Activated naive CD8-positive, alpha-beta T cell treated with anti-CD3 and anti-CD28 coated beads, Interleukin-2, amount 10 ng/mL, durations not matched to agents 7 days and 5 days (primary cell): ENCODE measurements around the gene CD82. TPM values are rescaled to one million over a fixed set of nuclear protein-coding genes. Genes with fewer than 3 reads are reported as not detected.

Experiments
- ATAC-seq: fragments of 150-1000 bp; cut with Tn5 transposase; one replicate; pipeline ENCODE4 v1.10.0; 2021; ENCODE audit warnings: low read depth, moderate library complexity
- POLR2A ChIA-PET: fragments of 350-600 bp; sonication (Branson Sonifier 250); formaldehyde crosslinking; loops from one replicate; lab custom pipeline; 2021; ENCODE audit warnings: antibody characterized with exemption; lab: Charles Lee
- DNase-seq: peaks from one replicate; pipeline ENCODE4 v3.0.0; 2021
- H3K27ac Mint-ChIP-seq: one replicate; pipeline ENCODE4 v1.8.0; 2022; ENCODE audit warnings: mild to moderate bottlenecking, mixed read lengths
- H3K27me3 Mint-ChIP-seq: one replicate; pipeline ENCODE4 v1.8.0; 2022; ENCODE audit warnings: mild to moderate bottlenecking, moderate library complexity, mixed read lengths
- H3K36me3 Mint-ChIP-seq: one replicate; pipeline ENCODE4 v1.8.0; 2021; ENCODE audit warnings: mild to moderate bottlenecking, mixed read lengths
- H3K4me1 Mint-ChIP-seq: one replicate; pipeline ENCODE4 v1.8.0; 2021; ENCODE audit warnings: mixed read lengths
- H3K4me3 Mint-ChIP-seq: one replicate; pipeline ENCODE4 v1.8.0; 2022; ENCODE audit warnings: mild to moderate bottlenecking, moderate library complexity, mixed read lengths
- H3K9me3 Mint-ChIP-seq: one replicate; pipeline ENCODE4 v1.8.0; 2021; ENCODE audit warnings: mixed read lengths
- total RNA-seq, 2 experiments: library from RNA; stranded (reverse); gene quantifications; one replicate each; pipeline ENCODE4 v1.2.3, GENCODE V29; 2021

The CD82 gene
- total RNA-seq, 2 experiments from 2014 or later: 71.9 to 80.2 TPM

DNA sequence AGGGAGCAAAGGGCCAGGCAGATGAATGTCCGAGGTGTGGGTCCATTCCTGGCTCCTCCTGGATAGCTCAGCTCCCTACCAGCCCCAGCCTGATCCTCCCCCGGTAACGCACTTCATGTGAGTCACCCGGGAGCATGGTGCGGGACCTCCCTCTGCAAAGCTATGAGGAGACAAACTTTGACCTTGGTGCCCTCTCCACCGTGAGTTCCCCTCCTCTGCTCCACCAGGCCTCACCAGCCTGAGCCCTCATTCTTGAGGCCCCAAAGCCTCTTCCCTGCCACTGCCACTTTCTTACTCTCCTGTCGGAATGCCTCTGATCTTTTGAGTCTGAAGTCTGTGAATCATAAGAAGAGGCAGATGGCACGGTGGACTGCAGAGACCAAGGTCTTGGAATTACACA lies 37.4 kb upstream of the CD82 start:
- Mint-ChIP-seq H3K9me3 (no peaks in the 10 kb centered on the region), H3K36me3 (no peaks in the 10 kb centered on the region), H3K27ac (no peak overlapping the region), H3K27me3 (peaks cover 4% of the 10 kb centered on the region), H3K4me3 (no peak overlapping the region), H3K4me1 (peaks cover 26% of the 10 kb centered on the region)
- DNase-seq: no peak
- ATAC-seq: no peak
- POLR2A ChIA-PET: no interaction called here

DNA sequence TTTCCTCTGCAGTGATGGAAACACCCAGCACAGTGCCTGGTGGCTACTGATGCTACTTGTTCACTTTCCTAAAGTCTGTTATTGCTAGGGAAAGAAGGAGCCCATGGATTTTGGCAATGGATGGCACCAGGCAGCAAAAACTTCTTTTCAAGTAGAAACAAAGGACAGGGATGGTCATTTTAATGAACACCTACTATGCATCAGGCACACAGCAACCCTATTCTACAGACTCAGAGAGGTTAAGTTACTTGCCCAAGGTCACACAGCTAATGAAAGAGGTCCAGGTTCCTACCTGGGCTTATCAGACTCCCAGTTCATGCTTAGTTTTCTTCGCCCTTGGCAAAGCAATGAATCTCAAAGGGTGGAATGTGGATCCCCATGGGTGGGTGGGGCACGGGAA lies 36.9 kb upstream of the CD82 start:
- no peak overlapping the region for H3K4me3 Mint-ChIP-seq
- no peaks in the 10 kb centered on the region for H3K36me3 Mint-ChIP-seq
- POLR2A ChIA-PET: no interaction called here
- no peak for DNase-seq
- H3K4me1 Mint-ChIP-seq: peaks cover 24% of the 10 kb centered on the region
- H3K9me3 Mint-ChIP-seq: no peaks in the 10 kb centered on the region
- no peak for ATAC-seq
- no peak overlapping the region for H3K27ac Mint-ChIP-seq
- peaks cover 2% of the 10 kb centered on the region for H3K27me3 Mint-ChIP-seq

DNA sequence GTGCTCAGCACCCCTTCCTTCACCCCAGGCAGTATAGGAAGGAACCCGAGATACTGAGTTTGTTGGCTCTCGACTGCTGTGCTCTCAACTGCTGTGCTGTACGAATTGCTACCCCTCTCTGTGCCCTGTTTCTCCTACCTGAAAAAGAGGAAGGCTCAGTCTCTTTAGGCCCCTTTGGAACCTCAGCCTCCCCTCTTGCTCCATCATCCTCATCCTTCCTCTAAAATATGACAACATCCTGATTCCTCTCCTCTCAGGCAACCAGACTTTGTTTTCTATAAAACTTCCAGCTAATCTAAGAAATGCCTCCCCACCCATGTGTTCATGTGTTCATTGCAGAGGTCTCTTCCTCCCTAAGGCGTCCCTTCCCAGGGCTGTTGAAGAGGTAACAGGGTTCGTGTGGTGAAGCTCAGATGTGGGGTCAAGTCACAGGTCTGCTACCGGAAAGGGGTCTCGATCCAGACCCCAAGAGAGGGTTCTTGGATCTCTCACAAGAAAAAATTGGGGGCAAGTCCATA lies 35.5 kb upstream of the CD82 start:
- H3K4me1 Mint-ChIP-seq: peaks cover 21% of the 10 kb centered on the region
- no peaks in the 10 kb centered on the region for H3K36me3 Mint-ChIP-seq

DNA sequence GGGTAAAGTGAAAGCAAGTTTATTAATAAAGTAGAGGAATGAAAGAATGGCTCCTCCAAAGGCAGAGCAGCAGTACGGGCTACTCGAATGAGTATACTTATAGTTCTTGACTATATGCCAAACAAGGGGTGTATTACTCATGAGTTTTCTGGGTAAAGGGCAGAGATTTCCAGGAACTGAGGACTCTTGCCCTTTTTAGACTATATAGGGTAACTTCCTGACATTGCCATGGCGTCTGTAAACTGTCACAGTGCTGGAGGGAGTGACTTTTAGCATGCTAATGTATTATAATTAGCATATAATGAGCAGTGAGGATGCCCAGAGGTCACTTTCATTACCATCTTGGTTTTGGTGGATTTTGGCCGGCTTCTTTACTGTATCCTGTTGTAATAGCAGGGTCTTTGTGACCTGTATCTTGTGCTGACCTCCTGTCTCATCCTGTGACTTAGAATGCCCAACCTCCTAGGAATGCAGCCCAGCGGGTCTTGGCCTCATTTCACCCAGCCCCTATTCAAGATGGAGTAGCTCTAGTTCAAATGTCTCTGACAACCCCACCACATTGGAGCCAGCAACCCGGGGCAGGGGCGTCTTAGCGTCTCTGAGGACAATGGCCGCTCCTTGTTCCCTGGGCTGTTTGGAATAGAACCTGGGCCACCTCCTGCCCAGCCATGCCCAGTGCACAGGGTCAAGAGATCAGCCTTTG lies 34.9 kb upstream of the CD82 start:
- Mint-ChIP-seq H3K9me3 (no peaks in the 10 kb centered on the region), H3K36me3 (no peaks in the 10 kb centered on the region), H3K4me3 (peak overlapping the region; percentile 77), H3K4me1 (peaks cover 21% of the 10 kb centered on the region), H3K27me3 (peaks cover 3% of the 10 kb centered on the region), H3K27ac (peak overlapping the region; percentile 93)
- DNase-seq: no peak
- POLR2A ChIA-PET: no interaction called here
- peak; percentile 99 for ATAC-seq

More for the DNA sequence above, 35.5 kb upstream of the CD82 start:
- POLR2A ChIA-PET: interaction anchor here (0.7 kb wide), 2 partner anchors 20 to 81 kb away, joined by 5 to 7 read pairs; no protein-coding TSS in a partner anchor
- Mint-ChIP-seq H3K9me3 (no peaks in the 10 kb centered on the region), H3K27ac (peak overlapping the region; percentile 93), H3K4me3 (peak overlapping the region; percentile 77), H3K27me3 (peaks cover under 1% of the 10 kb centered on the region)
- ATAC-seq (no peak), DNase-seq (no peak)

DNA sequence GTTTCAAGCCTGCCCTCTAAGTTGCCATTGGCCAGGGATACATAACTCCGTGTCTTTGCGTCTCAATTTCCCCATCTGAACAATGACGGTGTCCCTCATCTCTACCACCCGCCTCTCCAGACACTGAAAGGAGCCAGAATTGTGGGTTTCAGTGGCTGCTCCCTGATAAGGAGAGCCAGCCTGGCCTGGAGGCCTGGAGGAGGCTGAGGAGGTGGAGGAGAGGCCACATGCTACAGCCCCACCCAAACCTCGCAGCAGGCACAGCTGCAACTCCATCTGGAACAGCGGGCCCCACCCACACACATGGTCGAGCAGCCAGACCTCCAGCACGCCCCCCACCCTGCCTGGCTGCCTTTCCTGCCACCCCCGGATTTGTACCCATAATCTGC lies 34.4 kb upstream of the CD82 start:
- H3K4me1 Mint-ChIP-seq: peaks cover 21% of the 10 kb centered on the region
- H3K9me3 Mint-ChIP-seq: no peaks in the 10 kb centered on the region
- DNase-seq: no peak
- POLR2A ChIA-PET: no interaction called here
- no peaks in the 10 kb centered on the region for H3K36me3 Mint-ChIP-seq
- H3K4me3 Mint-ChIP-seq: no peak overlapping the region
- ATAC-seq: no peak
- peak overlapping the region; percentile 93 for H3K27ac Mint-ChIP-seq
- H3K27me3 Mint-ChIP-seq: peaks cover 3% of the 10 kb centered on the region

DNA sequence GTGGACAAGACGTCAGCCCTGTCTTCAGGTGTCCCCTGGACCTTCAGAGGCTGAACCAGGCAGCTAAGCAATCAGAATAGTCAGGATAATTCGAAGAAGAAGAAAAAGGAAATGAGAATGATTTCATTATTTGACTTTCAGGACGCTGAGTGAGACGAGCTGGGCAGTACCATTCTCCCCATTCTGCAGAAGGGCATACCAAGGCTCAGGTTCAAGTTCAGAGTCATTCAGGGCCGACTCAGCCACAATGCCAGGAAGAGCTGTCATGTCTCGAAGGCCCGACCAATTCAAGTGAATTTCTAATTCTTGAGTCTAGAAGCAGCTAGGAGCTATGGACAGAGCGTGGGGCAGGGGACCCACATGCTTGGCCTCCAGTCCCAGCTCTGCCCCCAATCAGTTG lies 33.8 kb upstream of the CD82 start:
- ATAC-seq: no peak
- H3K27ac Mint-ChIP-seq: peak overlapping the region; percentile 93

DNA sequence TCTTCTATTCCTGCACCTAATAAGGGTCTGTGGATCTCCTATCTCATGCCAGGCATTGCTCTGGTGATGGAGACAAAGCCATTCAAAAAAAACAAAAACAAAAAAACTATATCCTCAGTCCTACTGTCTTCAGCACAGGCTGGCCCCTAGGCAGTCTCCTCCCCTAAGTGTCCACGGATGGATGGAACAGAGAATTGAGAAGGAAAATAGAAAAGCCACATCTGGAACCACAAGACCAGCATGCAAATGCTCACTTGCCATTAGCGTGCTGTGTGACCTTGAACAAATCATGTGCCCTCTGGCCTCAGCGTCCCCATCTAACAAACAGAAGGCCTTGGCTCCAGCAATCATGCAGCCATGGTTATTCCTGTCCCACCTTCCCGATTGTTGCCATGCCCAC lies 32.7 kb upstream of the CD82 start:
- H3K9me3 Mint-ChIP-seq: no peaks in the 10 kb centered on the region
- no peak overlapping the region for H3K4me3 Mint-ChIP-seq
- H3K4me1 Mint-ChIP-seq: peaks cover 19% of the 10 kb centered on the region
- peaks cover 3% of the 10 kb centered on the region for H3K27me3 Mint-ChIP-seq
- DNase-seq (no peak), ATAC-seq (no peak)
- H3K36me3 Mint-ChIP-seq: no peaks in the 10 kb centered on the region
- H3K27ac Mint-ChIP-seq: no peak overlapping the region
- POLR2A ChIA-PET: no interaction called here

More for the DNA sequence above, 33.8 kb upstream of the CD82 start:
- H3K4me3 Mint-ChIP-seq: no peak overlapping the region
- no peak for DNase-seq
- peaks cover 21% of the 10 kb centered on the region for H3K4me1 Mint-ChIP-seq
- no peaks in the 10 kb centered on the region for H3K36me3 Mint-ChIP-seq
- POLR2A ChIA-PET: no interaction called here
- peaks cover 3% of the 10 kb centered on the region for H3K27me3 Mint-ChIP-seq
- no peaks in the 10 kb centered on the region for H3K9me3 Mint-ChIP-seq

DNA sequence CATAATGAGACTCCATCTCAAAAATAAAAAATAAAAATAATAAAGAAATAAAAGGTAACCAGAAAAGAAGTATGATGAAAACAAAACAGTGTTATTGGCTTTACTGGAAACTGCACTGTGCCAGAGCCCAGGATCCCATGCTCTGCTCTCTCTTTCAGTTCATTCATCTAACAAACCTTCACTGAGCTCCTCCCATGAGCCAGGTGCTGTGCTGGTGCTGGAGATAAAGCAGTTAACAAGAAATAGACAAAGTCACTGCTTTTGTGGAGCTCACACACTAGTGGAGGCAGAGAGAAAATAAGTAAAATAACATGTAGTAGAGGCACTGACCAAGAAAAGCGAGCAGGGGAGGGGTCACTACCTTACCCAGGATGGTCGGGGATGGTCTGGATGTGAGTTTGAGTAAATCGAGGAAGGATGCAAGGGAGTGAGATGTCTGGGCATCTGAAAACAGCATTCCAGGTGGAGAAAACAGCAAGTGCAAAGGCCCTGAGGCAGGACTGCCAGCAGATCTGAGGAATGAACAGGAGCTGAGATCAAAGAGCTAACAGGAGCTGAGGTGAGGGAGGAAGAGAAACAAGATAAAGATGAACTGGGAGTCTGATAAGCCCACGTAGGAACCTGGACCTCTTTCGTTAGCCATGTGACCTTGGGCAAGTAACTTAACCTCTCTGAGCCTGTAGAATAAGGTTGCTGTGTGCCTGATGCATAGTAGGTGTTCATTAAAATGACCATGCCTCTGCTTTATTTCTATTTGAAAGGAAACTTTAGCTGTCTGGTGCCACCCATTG lies 31.3 kb upstream of the CD82 start:
- H3K27me3 Mint-ChIP-seq: peaks cover 3% of the 10 kb centered on the region
- no peaks in the 10 kb centered on the region for H3K9me3 Mint-ChIP-seq
- no peak for ATAC-seq
- H3K4me1 Mint-ChIP-seq: peaks cover 18% of the 10 kb centered on the region
- H3K27ac Mint-ChIP-seq: no peak overlapping the region
- no peaks in the 10 kb centered on the region for H3K36me3 Mint-ChIP-seq
- no peak overlapping the region for H3K4me3 Mint-ChIP-seq
- POLR2A ChIA-PET: no interaction called here
- no peak for DNase-seq

DNA sequence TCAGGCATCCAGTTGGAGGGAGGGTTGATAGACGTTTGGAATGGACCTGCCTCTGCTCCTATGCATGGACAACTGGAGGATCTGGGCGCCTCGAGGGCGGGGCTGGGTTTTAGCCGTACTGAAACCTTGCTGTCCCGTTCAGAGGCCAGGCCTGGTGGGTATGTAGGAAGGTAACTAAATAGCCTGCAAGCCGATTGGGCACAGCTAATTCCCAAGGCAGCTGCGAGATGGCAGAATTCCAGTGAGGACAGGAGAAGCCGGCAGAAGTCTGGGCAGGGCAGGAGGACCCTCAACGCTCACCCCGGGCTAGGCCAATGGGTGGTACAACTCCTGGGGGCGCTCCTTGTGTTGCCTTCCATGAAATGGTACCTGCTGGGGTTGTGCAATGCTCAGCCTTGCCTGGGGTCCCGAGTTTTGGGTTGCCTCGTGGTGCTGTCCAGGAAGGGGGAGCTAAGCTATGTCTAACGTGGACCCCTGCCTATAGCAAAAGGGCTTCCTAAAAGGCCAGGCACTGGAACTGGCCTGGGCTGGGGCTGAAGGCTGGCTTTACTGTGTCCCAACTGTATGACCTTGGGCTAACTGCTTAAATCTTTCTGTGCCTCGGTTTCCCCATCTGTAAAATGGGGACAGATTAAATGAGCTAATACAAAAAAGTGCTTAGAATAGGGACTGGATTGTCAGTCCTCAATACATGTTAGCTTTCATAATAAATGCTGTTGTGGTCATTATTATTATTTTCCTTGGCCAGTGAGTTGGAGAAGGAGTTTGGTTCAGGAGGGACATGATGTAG lies 30.1 kb upstream of the CD82 start:
- POLR2A ChIA-PET: interaction anchor here (0.7 kb wide), 2 partner anchors 356 to 759 kb away, joined by 3 to 5 read pairs; no protein-coding TSS in a partner anchor
- Mint-ChIP-seq H3K27ac (no peak overlapping the region), H3K9me3 (no peaks in the 10 kb centered on the region), H3K4me1 (peaks cover 10% of the 10 kb centered on the region), H3K36me3 (no peaks in the 10 kb centered on the region), H3K4me3 (no peak overlapping the region), H3K27me3 (peaks cover 3% of the 10 kb centered on the region)
- DNase-seq (no peak), ATAC-seq (no peak)

DNA sequence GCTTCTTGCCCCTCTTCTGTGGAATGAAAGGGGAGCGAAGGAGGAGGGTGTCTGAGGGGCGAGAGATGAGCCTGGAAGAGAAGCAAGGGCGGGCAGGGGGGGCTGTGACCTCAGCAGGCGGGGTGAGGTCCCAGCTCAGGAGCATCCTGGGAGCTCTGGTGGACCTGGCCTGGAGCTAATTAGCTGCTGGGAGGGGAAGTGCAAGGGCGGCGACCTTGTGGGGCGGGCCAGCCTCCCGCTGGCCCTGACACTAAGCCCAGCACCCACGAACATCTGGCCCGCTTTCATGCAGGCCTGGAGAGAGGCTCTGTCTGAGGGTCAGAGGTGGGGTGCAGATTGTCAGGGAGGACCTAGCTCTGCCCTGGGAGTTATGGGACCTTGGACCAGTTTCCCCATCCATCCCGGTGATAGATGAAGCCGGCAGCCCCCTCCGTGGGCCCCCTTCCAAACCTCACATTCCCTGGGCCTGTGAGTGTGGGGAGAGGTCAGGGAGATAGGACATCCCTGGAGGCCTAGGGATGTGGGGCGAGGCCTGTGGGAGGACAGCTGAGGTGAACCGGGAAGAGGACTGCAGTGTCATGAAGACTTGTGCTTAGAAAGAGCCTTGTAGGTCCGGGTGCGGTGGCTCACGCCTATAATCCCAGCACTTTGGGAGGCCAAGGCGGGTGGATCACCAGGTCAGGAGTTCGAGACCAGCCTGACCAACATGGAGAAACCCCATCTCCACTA lies 28.5 kb upstream of the CD82 start:
- Mint-ChIP-seq H3K27ac (no peak overlapping the region), H3K27me3 (peaks cover 3% of the 10 kb centered on the region), H3K4me3 (no peak overlapping the region), H3K4me1 (no peaks in the 10 kb centered on the region), H3K9me3 (no peaks in the 10 kb centered on the region), H3K36me3 (no peaks in the 10 kb centered on the region)
- POLR2A ChIA-PET: no interaction called here
- DNase-seq (no peak), ATAC-seq (no peak)

DNA sequence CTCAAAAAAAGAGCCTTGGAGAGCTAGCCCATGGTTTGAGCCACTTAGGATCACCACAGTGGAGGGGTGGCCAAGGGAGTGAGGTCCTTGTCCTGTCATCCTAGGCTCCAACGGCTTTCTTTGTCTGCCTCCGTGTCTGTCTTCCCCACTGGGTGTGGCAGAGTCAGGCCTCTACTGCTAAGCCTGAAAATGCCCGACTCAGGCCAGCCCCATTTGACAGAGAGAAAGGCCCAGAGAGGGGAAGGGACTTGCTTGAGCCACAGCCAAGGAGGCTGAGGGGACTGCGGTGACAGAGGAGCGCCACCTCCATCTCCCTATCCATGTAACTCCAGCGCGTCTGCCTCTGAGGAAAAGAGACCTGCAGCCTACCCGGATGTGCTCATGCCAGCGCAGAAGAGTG lies 27.8 kb upstream of the CD82 start:
- Mint-ChIP-seq H3K4me1 (no peaks in the 10 kb centered on the region), H3K36me3 (no peaks in the 10 kb centered on the region), H3K27ac (no peak overlapping the region), H3K9me3 (no peaks in the 10 kb centered on the region), H3K27me3 (peaks cover 3% of the 10 kb centered on the region), H3K4me3 (no peak overlapping the region)
- ATAC-seq (no peak), DNase-seq (no peak)
- POLR2A ChIA-PET: no interaction called here

DNA sequence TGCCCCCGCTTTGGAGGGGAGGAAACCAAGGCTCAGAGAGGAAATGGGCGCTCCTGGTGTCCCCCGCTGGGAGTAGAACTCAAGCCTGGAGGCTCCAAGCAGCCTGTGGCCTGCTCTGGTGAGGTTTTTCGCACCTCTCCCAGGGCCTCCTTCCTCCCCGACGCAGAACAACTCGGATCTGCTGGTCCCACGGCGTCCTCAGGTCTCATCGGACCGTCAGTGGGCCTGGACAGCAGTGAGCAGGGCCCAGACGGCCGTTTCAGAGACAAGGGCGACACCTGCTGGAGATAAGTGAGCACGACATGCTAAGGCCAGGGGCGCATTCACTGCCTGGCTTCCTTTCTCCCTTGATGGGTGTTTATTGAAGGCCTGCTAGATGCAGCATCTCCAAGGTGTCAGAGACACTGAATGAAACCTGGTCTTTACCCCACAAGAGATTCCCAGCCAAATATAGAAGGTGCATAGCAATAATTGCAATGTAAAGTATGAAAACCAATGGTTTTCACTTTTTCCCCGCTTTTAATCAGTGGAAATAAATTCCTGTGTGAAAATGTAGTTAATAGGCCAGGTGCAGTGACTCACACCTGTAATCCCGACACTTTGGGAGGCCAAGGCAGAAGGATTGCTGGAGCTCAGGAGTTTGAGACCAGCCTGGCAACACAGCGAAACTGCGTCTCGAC lies 26.9 kb upstream of the CD82 start:
- H3K4me3 Mint-ChIP-seq: no peak overlapping the region
- peaks cover 3% of the 10 kb centered on the region for H3K27me3 Mint-ChIP-seq
- H3K9me3 Mint-ChIP-seq: no peaks in the 10 kb centered on the region
- H3K4me1 Mint-ChIP-seq: no peaks in the 10 kb centered on the region
- POLR2A ChIA-PET: no interaction called here
- DNase-seq (peak; percentile 78), ATAC-seq (peak; percentile 84)
- H3K36me3 Mint-ChIP-seq: no peaks in the 10 kb centered on the region
- peak overlapping the region; percentile 18 for H3K27ac Mint-ChIP-seq
